ENCODE measurements around the gene ZNF354C. TPM values are rescaled to one million over a fixed set of nuclear protein-coding genes. Genes with fewer than 3 reads are reported as not detected.
A peak's percentile ranks its signal among the peaks of the same experiment; 100 is the strongest.

The ZNF354C gene
- total and polyA plus RNA-seq, 7 experiments from 2014 or later: 0.97 to 12.3 (median 4.3) TPM

DNA sequence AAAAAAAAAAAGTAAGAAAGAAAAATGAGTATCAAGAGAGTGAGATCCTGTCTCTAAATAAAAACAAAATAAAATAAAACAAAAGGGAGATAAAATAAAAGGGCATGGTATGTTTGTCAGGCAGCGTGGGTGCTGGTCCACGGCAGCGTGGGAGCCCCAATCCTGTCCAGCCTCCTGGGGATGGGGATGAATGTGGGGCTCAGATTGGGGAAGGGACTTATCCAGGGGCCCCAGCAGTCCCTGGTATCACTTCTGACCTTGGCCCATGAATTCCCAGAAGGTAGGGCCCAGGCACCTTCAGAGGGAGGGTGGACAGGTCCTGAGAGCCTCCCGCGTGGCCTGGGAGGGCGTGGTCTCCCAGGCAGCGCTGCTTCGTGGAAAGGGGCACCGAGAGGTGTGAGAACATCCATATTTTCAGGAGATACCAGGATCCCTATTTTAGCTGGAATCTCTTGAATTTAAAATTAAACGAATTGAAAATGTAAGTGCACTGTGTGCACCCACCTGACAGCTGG is 71.2 kb downstream of the ZNF354C start:
- Histone ChIP-seq H3K4me1 (ENCODE audit: control insufficient read depth in 2 of 2, insufficient read depth in 2 of 2, low read length in 2 of 2) (no peaks in the 10 kb centered on the region), H3K27me3 (ENCODE audit: control insufficient read depth in 2 of 2, insufficient read depth in 2 of 2, low read length in 2 of 2) (no peaks in the 10 kb centered on the region), H3K4me3 (ENCODE audit: low read length) (no peak overlapping the region), H3K27ac (ENCODE audit: low read depth, low read length) (no peak overlapping the region), H3K9me3 (ENCODE audit: control insufficient read depth in 2 of 3, low read length in 3 of 3) (no peaks in the 10 kb centered on the region), H3K36me3 (ENCODE audit: control insufficient read depth in 2 of 3, insufficient read depth in 3 of 3, low read length in 3 of 3) (no peaks in the 10 kb centered on the region)
- Mint-ChIP-seq H3K4me1 (no peaks in the 10 kb centered on the region), H3K27ac (no peak overlapping the region), H3K9me3 (peaks cover 0 to 13% (median 0%) of the 10 kb centered on the region in 11 donors), H3K36me3 (no peaks in the 10 kb centered on the region), H3K4me3 (no peak overlapping the region), H3K27me3 (peaks cover 0 to 4% (median 0%) of the 10 kb centered on the region in 5 donors)
- DNase-seq (no peak), ATAC-seq (no peak)
- ChIA-PET POLR2A (no interaction called here), CTCF (no interaction called here)
- intact Hi-C loops (cut with micrococcal nuclease): no loop called here

DNA sequence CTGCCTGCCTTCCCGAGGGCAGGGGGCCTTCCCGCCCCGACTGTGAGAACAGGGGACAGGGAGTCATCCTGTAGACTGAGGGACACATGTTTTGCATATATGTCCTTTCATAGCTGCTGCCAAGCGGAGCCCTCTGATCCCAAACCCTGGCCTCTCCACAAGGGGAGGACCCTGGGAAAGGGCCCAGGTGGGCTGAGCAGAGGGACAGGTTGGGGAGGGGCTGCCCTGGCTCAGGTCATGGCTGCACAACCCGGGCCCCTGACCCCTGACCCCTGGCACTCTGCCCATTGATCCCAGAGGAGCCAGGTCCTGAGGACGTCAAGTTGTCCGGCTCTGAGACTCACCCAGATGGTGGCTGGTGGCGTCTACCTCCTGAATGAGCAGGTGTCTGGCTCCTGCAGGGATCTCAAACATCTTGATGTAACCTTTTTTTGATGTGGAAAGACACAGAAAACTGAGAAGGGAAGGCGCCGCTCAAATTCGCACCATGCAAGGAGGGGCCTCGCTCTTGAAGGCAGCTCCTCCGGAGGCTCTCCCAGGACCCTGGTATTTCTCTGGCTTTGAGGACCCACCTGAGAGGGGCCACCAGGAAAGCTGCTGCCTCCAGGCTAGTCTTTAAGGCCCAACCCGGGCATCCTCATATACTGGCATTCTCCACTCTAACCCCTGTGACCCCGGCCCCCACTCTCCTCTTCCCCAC is 71.9 kb downstream of the ZNF354C start:
- no peak overlapping the region for H3K4me3 ChIP-seq (ENCODE audit: low read length)
- no peaks in the 10 kb centered on the region for H3K9me3 ChIP-seq (ENCODE audit: control insufficient read depth in 2 of 3, low read length in 3 of 3)
- ATAC-seq (no peak), DNase-seq (no peak)
- ChIA-PET CTCF (no interaction called here), POLR2A (no interaction called here)
- Mint-ChIP-seq H3K9me3 (peaks cover 0 to 13% (median 0%) of the 10 kb centered on the region in 11 donors), H3K27ac (no peak overlapping the region), H3K36me3 (no peaks in the 10 kb centered on the region), H3K4me3 (no peak overlapping the region), H3K27me3 (peaks cover 0 to 4% (median 0%) of the 10 kb centered on the region in 5 donors), H3K4me1 (no peaks in the 10 kb centered on the region)
- H3K27ac ChIP-seq (ENCODE audit: low read depth, low read length): no peak overlapping the region
- H3K27me3 ChIP-seq (ENCODE audit: control insufficient read depth in 2 of 2, insufficient read depth in 2 of 2, low read length in 2 of 2): no peaks in the 10 kb centered on the region
- H3K4me1 ChIP-seq (ENCODE audit: control insufficient read depth in 2 of 2, insufficient read depth in 2 of 2, low read length in 2 of 2): no peaks in the 10 kb centered on the region
- H3K36me3 ChIP-seq (ENCODE audit: control insufficient read depth in 2 of 3, insufficient read depth in 3 of 3, low read length in 3 of 3): no peaks in the 10 kb centered on the region
- intact Hi-C loops (cut with micrococcal nuclease): no loop called here

DNA sequence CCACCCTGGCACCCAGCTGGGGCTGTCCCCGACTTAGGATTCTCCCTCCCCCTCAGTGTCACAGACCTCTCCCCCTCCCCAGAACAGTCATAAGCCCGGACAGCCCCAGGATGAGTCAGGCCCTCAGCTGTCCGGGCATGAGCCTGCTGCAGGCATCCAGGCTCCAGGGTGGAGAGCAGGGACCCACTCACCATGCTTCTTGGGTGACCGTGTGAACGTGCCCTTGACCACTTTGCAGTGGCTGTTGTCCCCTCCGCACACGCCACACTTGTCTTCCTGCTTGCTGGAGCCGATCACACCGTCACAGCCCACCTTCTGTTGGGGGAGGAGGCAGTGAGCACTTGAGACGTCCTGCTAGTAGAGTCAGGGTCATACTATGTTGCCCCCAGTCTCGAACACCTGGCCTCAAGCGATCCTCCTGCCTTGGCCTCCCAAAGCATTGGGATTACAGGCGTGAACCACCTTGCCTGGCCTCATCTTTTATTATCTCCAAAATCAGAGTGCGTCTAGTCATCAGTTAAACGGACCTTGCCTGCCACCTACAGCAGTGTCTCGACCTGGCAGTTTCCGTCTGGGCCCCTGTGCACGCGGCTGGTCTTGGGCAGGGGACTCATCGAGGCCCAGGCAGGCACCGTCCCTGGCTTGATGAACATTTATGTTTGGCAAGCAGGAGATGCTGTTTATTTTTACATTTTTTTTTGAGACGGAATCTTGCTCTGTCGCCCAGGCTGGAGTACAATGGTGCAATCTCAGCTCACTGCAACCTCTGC is 72.6 kb downstream of the ZNF354C start:
- ChIA-PET CTCF (no interaction called here), POLR2A (no interaction called here)
- no peak for DNase-seq
- ATAC-seq: peak; percentile 12
- Histone ChIP-seq H3K4me1 (ENCODE audit: control insufficient read depth in 2 of 2, insufficient read depth in 2 of 2, low read length in 2 of 2) (no peaks in the 10 kb centered on the region), H3K4me3 (ENCODE audit: low read length) (no peak overlapping the region), H3K27me3 (ENCODE audit: control insufficient read depth in 2 of 2, insufficient read depth in 2 of 2, low read length in 2 of 2) (no peaks in the 10 kb centered on the region), H3K9me3 (ENCODE audit: control insufficient read depth in 2 of 3, low read length in 3 of 3) (no peaks in the 10 kb centered on the region), H3K27ac (ENCODE audit: low read depth, low read length) (no peak overlapping the region), H3K36me3 (ENCODE audit: control insufficient read depth in 2 of 3, insufficient read depth in 3 of 3, low read length in 3 of 3) (no peaks in the 10 kb centered on the region)
- H3K27me3 Mint-ChIP-seq: peaks cover 0 to 4% (median 0%) of the 10 kb centered on the region in 5 donors
- H3K4me3 Mint-ChIP-seq: no peak overlapping the region
- intact Hi-C loops (cut with micrococcal nuclease): no loop called here
- no peak overlapping the region for H3K27ac Mint-ChIP-seq
- H3K9me3 Mint-ChIP-seq: peaks cover 0 to 13% (median 0%) of the 10 kb centered on the region in 11 donors
- H3K4me1 Mint-ChIP-seq: no peaks in the 10 kb centered on the region
- H3K36me3 Mint-ChIP-seq: no peaks in the 10 kb centered on the region

Other genes starting within 250 kb of the ZNF354C start
- gene ZNF354B, start 200.4 kb upstream of the ZNF354C start, total RNA-seq: 10 to 100 TPM; 12.3 to 36.7 (median 14.4) TPM
- 1 to 10 TPM; 5.8 to 6.2 TPM for gene ZNF354B, start 200.4 kb upstream of the ZNF354C start, polyA plus RNA-seq
- 1 to 10 TPM in 3 of 5 experiments, under 1 TPM in 2; 0.17 to 3.2 (median 1.0) TPM for gene ZFP2, start 164.5 kb upstream of the ZNF354C start, total RNA-seq
- under 1 TPM; 0.49 to 0.82 TPM for gene ZFP2, start 164.5 kb upstream of the ZNF354C start, polyA plus RNA-seq
- gene ZNF454, start 119.2 kb upstream of the ZNF354C start, total RNA-seq: under 1 TPM in 2 of 5 experiments, not detected in 3; 0.32 to 0.35 TPM
- not detected for gene ZNF454, start 119.2 kb upstream of the ZNF354C start, polyA plus RNA-seq
- gene GRM6, start 65.1 kb upstream of the ZNF354C start, total RNA-seq: not detected
- gene GRM6, start 65.1 kb upstream of the ZNF354C start, polyA plus RNA-seq: not detected
- gene ZNF879, start 36.6 kb upstream of the ZNF354C start, total RNA-seq: 10 to 100 TPM in 2 of 5 experiments, 1 to 10 TPM in 3; 4.2 to 20.0 (median 7.9) TPM
- gene ZNF879, start 36.6 kb upstream of the ZNF354C start, polyA plus RNA-seq: 1 to 10 TPM; 6.1 to 6.3 TPM